HG03354 (cell line): ENCODE measurements around the gene KRT76.

Experiments used
- ATAC-seq: cut with Tn5 transposase; IDR thresholded peaks from one replicate; pipeline ENCODE4 v1.9.1; 2021; ENCODE audit warnings: mild to moderate bottlenecking; ENCODE audit not compliant: unreplicated experiment, poor library complexity, severe bottlenecking

The KRT76 gene

GRCh38 chr12:52776913-52777395, at the start of gene KRT76:
Gene KRT76 (minus strand): TSS chr12:52777345. CDS start chr12:52777291, 54 bp downstream.
- ATAC-seq: no peak

GRCh38 chr12:52825961-52826360, 48.8 kb upstream of the KRT76 start:
- no peak for ATAC-seq

- ATAC-seq: no peak
These were observed 47.7 kb upstream of the KRT76 start for GRCh38 chr12:52824741-52825410.

- ATAC-seq: no peak
These were observed 46.8 kb upstream of the KRT76 start for GRCh38 chr12:52823761-52824450.

- no peak for ATAC-seq
These were observed 45.8 kb upstream of the KRT76 start for GRCh38 chr12:52822771-52823510.

GRCh38 chr12:52821826-52822660, 44.9 kb upstream of the KRT76 start:
- ATAC-seq: no peak

GRCh38 chr12:52821071-52821730, 44.1 kb upstream of the KRT76 start:
- no peak for ATAC-seq

- ATAC-seq: no peak
These were observed 43.4 kb upstream of the KRT76 start for GRCh38 chr12:52820521-52820920.

GRCh38 chr12:52819731-52820510, 42.8 kb upstream of the KRT76 start:
- no peak for ATAC-seq

- no peak for ATAC-seq
These were observed 41.8 kb upstream of the KRT76 start for GRCh38 chr12:52818887-52819420.

GRCh38 chr12:52818388-52818787, 41.2 kb upstream of the KRT76 start:
- ATAC-seq: no peak

GRCh38 chr12:52817699-52818238, 40.6 kb upstream of the KRT76 start:
- ATAC-seq: no peak

- no peak for ATAC-seq
These were observed 40.0 kb upstream of the KRT76 start for GRCh38 chr12:52817003-52817698.

- no peak for ATAC-seq
These were observed 38.8 kb upstream of the KRT76 start for GRCh38 chr12:52815676-52816588.

- no peak for ATAC-seq
These were observed 38.0 kb upstream of the KRT76 start for GRCh38 chr12:52815161-52815560.

- ATAC-seq: no peak
These were observed 37.6 kb upstream of the KRT76 start for GRCh38 chr12:52814710-52815155.
